CD4-positive, CD25-positive, alpha-beta regulatory T cell (primary cell): ENCODE measurements around the gene WLS. TPM values are rescaled to one million over a fixed set of nuclear protein-coding genes. Genes with fewer than 3 reads are reported as not detected.
A peak's percentile ranks its signal among the peaks of the same experiment; 100 is the strongest.

ENCODE experiments used
- ATAC-seq, 2 donors: fragments of 150-1000 bp; cut with Tn5 transposase; one replicate each; pipeline ENCODE4 v1.10.0; 2021; ENCODE audit warnings: low read depth in 2 of 2, moderate number of reproducible peaks in 2 of 2, moderate library complexity in 1 of 2
- DNase-seq, 3 donors: peaks; one replicate each; pipeline versions ENCODE4 v3.0.0 to v3.0.0-alpha.2; 2012 to 2022; ENCODE audit warnings: mixed read lengths in 1 of 3
- H3K27ac ChIP-seq: one replicate; pipeline ENCODE4 v1.7.0; 2013; ENCODE audit warnings: mild to moderate bottlenecking, low read length; ENCODE audit not compliant: insufficient read depth, poor library complexity, severe bottlenecking
- H3K27me3 ChIP-seq: one replicate; pipeline ENCODE4 v1.7.0; 2013; ENCODE audit warnings: low read length; ENCODE audit not compliant: control insufficient read depth, insufficient read depth
- H3K36me3 ChIP-seq: one replicate; pipeline ENCODE4 v1.7.0; 2013; ENCODE audit warnings: mild to moderate bottlenecking, low read length, moderate library complexity; ENCODE audit not compliant: control insufficient read depth, insufficient read depth
- H3K4me1 ChIP-seq: 2 replicates; pipeline ENCODE4 v1.7.0; 2013; ENCODE audit warnings: mild to moderate bottlenecking, low read length; ENCODE audit not compliant: insufficient read depth, control insufficient read depth, poor library complexity, severe bottlenecking
- H3K4me3 ChIP-seq: one replicate; pipeline ENCODE4 v1.7.0; 2013; ENCODE audit warnings: low read depth, mild to moderate bottlenecking, low read length, moderate library complexity
- H3K9me3 ChIP-seq, 2 experiments: 1 replicate in 1 of 2; 2 replicates in 1 of 2; pipeline ENCODE4 v1.7.0; 2013; ENCODE audit warnings: low read length in 2 of 2, mild to moderate bottlenecking in 1 of 2, moderate library complexity in 1 of 2; ENCODE audit not compliant: control insufficient read depth in 2 of 2
- H3K27ac Mint-ChIP-seq, 3 donors: one replicate each; pipeline ENCODE4 v1.8.0; 2020 to 2022; ENCODE audit warnings: mild to moderate bottlenecking in 3 of 3, mixed read lengths in 3 of 3, moderate library complexity in 2 of 3
- H3K27me3 Mint-ChIP-seq: one replicate; pipeline ENCODE4 v1.8.0; 2022; ENCODE audit warnings: mild to moderate bottlenecking, mixed read lengths
- H3K36me3 Mint-ChIP-seq: one replicate; pipeline ENCODE4 v1.8.0; 2020; ENCODE audit warnings: mixed read lengths
- H3K4me1 Mint-ChIP-seq, 4 donors: one replicate each; pipeline ENCODE4 v1.8.0; 2020 to 2022; ENCODE audit warnings: mixed read lengths in 4 of 4, mild to moderate bottlenecking in 1 of 4
- H3K4me3 Mint-ChIP-seq, 4 donors: one replicate each; pipeline ENCODE4 v1.8.0; 2020 to 2022; ENCODE audit warnings: mild to moderate bottlenecking in 4 of 4, mixed read lengths in 4 of 4, moderate library complexity in 3 of 4
- H3K9me3 Mint-ChIP-seq, 7 donors: one replicate each; pipeline ENCODE4 v1.8.0; 2020 to 2022; ENCODE audit warnings: mixed read lengths in 7 of 7, mild to moderate bottlenecking in 3 of 7, moderate library complexity in 2 of 7
- polyA plus RNA-seq, 4 donors: library from polyadenylated mRNA; unstranded; fragments of 300-500 nt; fragmentation: Illumina TruSeq; gene quantifications; one replicate each; pipeline ENCODE4 v1.2.3, GENCODE V29; 2021
- total RNA-seq: library from RNA; stranded (reverse); gene quantifications from one replicate; pipeline ENCODE4 v1.2.3, GENCODE V29; 2022

Gene WLS
- total and polyA plus RNA-seq, 5 donors from 2014 or later, result not detected

DNA sequence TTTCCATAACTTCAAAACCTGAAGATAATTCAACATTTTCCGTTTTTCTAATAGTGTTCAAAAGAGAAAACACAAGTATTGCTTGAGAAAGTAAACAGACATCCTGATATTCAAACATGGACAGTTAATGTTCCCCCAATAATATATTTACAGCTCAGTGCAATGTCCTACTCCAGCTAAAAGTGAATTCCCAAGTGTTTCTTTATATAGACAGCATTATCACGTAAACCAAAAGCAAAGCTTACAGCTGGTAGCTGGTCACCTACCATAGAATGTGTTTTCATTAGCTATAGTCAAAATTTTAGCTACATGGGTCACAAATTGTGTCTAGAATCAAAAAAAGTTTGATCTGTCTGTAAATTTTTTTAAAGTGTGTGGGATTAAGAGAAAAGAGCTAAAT is 34.9 kb downstream of the WLS start:
- H3K9me3 ChIP-seq, result no peaks in the 10 kb centered on the region
- peaks cover 7% of the 10 kb centered on the region for H3K27me3 Mint-ChIP-seq

DNA sequence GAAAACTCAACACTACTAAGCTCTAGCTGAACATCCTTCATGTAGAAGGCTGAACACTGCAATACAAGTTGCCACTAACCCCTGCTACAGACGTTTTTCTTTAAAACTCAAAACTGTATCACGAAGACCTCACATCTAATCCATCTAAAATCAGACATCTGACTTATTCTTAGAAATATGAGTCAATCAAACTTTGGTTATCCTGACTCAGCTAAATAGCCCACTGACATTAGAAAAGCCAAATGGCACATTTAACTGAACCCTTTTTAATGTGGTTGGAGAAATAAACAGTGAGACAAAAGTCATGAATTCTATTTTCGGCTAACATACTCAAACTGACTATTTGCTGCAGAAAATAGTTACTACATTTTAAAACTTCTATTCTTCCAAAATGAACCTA is 35.6 kb downstream of the WLS start:
- Mint-ChIP-seq H3K27me3 (peaks cover 7% of the 10 kb centered on the region), H3K4me3 (no peak overlapping the region), H3K36me3 (no peaks in the 10 kb centered on the region), H3K4me1 (no peaks in the 10 kb centered on the region), H3K27ac (no peak overlapping the region), H3K9me3 (peaks cover 0 to 1% (median 0%) of the 10 kb centered on the region in 7 donors)
- Histone ChIP-seq H3K9me3 (no peaks in the 10 kb centered on the region), H3K4me3 (no peak overlapping the region), H3K36me3 (no peaks in the 10 kb centered on the region), H3K4me1 (no peaks in the 10 kb centered on the region), H3K27ac (no peak overlapping the region), H3K27me3 (no peaks in the 10 kb centered on the region)
- ATAC-seq (no peak), DNase-seq (no peak)

More for the DNA sequence above, 34.9 kb downstream of the WLS start:
- DNase-seq, result no peak
- H3K27ac ChIP-seq, result no peak overlapping the region
- Mint-ChIP-seq H3K36me3 (no peaks in the 10 kb centered on the region), H3K4me1 (no peaks in the 10 kb centered on the region), H3K4me3 (no peak overlapping the region), H3K9me3 (peaks cover 0 to 1% (median 0%) of the 10 kb centered on the region in 7 donors), H3K27ac (no peak overlapping the region)
- no peaks in the 10 kb centered on the region for H3K36me3 ChIP-seq
- H3K4me1 ChIP-seq, result no peaks in the 10 kb centered on the region
- no peaks in the 10 kb centered on the region for H3K27me3 ChIP-seq
- ATAC-seq, result no peak
- H3K4me3 ChIP-seq, result no peak overlapping the region

DNA sequence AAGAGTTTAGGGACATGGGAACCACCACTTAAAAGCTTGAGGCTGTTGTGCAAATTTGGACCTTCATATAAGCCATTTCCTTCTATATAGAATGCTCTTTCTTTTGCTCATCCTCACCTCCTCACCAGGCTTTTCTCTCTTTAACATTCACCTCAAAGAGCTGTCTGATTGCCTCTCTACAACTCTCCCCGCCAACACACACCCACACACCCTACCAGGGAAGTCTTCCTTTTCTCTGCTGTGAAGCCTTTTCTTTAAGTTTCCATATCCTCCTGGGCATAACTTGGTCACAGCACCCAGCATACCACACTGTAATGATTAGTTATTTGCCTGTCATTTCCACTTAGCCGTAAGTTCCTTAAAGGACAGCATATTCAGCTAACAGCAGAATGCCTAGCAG is 40.6 kb downstream of the WLS start:
- DNase-seq (no peak), ATAC-seq (no peak)
- Mint-ChIP-seq H3K36me3 (no peaks in the 10 kb centered on the region), H3K9me3 (peaks cover 0 to 6% (median 0%) of the 10 kb centered on the region in 7 donors), H3K27me3 (no peaks in the 10 kb centered on the region), H3K4me1 (no peaks in the 10 kb centered on the region), H3K4me3 (no peak overlapping the region), H3K27ac (no peak overlapping the region)
- Histone ChIP-seq H3K9me3 (no peaks in the 10 kb centered on the region), H3K4me1 (no peaks in the 10 kb centered on the region), H3K27ac (no peak overlapping the region), H3K36me3 (no peaks in the 10 kb centered on the region), H3K27me3 (no peaks in the 10 kb centered on the region), H3K4me3 (no peak overlapping the region)

DNA sequence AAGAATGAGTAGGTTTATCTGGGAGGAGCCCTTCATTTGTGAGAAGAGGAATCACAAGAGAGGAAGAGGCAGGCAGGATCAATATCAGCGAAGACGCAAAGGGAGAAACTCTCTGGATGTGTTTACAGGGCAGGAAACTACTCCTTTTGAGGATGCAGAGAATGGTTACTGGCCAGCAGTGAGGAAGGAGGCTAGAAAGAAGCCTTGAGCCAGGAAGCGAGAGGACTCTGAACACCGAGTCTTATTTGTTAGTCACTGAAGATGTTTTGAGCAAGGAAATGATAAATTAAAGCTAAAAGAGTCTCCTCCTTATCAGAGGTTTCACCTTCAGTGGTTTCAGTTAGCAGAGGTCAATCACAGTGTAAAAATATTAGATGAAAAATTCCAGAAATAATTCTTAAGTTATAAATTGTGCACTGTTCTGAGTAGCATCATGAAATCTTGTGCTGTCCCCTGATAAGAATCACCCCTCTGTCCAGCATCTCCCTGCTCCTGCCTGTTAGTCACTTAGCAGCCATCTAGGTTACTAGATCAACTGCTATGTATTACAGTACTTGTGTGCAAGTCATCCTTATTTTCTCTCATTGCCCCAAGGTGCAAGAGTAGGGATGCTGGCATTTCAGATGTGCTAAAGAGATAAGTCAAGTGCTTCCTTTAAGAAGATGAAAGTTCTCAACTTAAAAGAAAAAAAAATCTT is 43.5 kb downstream of the WLS start:
- Histone ChIP-seq H3K4me1 (no peaks in the 10 kb centered on the region), H3K36me3 (no peaks in the 10 kb centered on the region), H3K4me3 (no peak overlapping the region), H3K27ac (no peak overlapping the region), H3K9me3 (no peaks in the 10 kb centered on the region), H3K27me3 (no peaks in the 10 kb centered on the region)
- Mint-ChIP-seq H3K27ac (no peak overlapping the region), H3K4me1 (no peaks in the 10 kb centered on the region), H3K36me3 (no peaks in the 10 kb centered on the region), H3K27me3 (no peaks in the 10 kb centered on the region), H3K9me3 (peaks cover 0 to 6% (median 0%) of the 10 kb centered on the region in 7 donors), H3K4me3 (no peak overlapping the region)
- DNase-seq, result no peak
- ATAC-seq, result no peak

DNA sequence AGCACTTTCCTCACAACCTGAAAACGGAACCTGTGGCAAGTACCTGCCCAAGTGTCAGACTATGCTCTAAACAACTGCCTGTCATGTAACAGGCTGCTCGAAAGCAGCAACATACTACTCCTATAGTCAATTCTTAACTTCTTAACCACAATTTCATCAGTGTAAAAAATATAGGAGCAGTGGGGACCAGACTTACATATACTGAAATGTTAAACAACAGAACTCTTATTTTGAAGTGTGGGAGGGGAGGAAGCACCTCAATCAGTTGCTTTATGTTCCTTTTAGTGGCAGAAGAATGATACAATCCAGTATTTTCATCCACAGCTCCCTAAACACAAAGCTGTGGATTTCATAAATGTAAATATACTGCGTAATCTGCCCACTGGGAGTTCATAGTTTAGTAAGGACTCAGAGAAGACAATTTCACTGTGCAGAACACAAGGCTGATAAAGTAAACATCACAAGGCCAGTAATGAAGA is 44.2 kb downstream of the WLS start:
- Mint-ChIP-seq H3K4me3 (no peak overlapping the region), H3K4me1 (no peaks in the 10 kb centered on the region), H3K9me3 (peaks cover 0 to 5% (median 0%) of the 10 kb centered on the region in 7 donors), H3K27ac (no peak overlapping the region), H3K27me3 (no peaks in the 10 kb centered on the region), H3K36me3 (no peaks in the 10 kb centered on the region)
- Histone ChIP-seq H3K9me3 (no peaks in the 10 kb centered on the region), H3K27ac (no peak overlapping the region), H3K4me1 (no peaks in the 10 kb centered on the region), H3K36me3 (no peaks in the 10 kb centered on the region), H3K4me3 (no peak overlapping the region), H3K27me3 (no peaks in the 10 kb centered on the region)
- DNase-seq (no peak), ATAC-seq (no peak)

DNA sequence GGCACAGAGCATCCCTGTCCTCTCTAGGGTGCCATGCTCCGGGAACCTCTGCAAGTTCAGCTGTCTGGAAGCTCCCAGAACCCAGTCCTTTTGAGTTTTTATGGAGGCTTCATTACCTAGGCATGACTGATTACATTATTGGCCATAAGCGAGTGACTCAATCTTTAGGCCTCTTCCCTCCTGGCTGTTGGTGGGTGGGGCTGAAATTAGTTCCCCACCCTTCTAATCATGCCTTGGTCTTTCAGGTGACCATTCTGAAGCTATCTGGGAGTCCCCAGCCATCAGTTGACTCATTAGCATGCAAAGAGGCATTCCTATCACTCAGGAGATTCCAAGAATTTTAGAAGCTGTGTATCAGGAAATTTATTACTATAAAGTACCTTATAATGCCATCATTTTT is 46.6 kb downstream of the WLS start:
- ATAC-seq (no peak), DNase-seq (no peak)
- Histone ChIP-seq H3K36me3 (no peaks in the 10 kb centered on the region), H3K4me3 (no peak overlapping the region), H3K27ac (no peak overlapping the region), H3K27me3 (no peaks in the 10 kb centered on the region), H3K9me3 (no peaks in the 10 kb centered on the region), H3K4me1 (no peaks in the 10 kb centered on the region)
- Mint-ChIP-seq H3K36me3 (no peaks in the 10 kb centered on the region), H3K27me3 (no peaks in the 10 kb centered on the region), H3K4me1 (no peaks in the 10 kb centered on the region), H3K4me3 (peak overlapping the region in 1 of 4 donors; percentile 27), H3K27ac (no peak overlapping the region), H3K9me3 (peaks cover 0 to 7% (median 0%) of the 10 kb centered on the region in 7 donors)

DNA sequence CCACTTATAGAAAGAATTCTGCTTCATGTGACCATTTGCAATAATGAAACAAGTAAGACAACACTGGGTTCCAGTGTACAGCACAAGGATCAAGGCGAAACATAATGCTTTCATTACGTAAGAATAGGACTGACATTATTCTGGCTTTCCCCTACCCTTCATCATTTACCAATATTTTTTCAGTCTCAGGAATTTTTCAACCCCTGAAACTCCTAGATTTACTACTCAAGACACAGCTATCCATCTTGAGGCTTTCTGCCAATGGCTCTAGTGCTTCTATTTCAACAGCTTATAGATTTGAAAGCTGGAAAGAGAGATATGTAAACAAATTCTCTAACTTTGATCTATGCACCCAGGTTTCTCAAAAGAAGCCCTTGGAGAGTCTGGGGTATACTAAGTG is 48.4 kb downstream of the WLS start:
- H3K4me1 ChIP-seq, result no peaks in the 10 kb centered on the region
- DNase-seq (no peak), ATAC-seq (no peak)
- Mint-ChIP-seq H3K36me3 (no peaks in the 10 kb centered on the region), H3K27ac (no peak overlapping the region), H3K4me3 (no peak overlapping the region), H3K27me3 (no peaks in the 10 kb centered on the region), H3K9me3 (peaks cover 0 to 7% (median 0%) of the 10 kb centered on the region in 7 donors), H3K4me1 (no peaks in the 10 kb centered on the region)
- no peaks in the 10 kb centered on the region for H3K9me3 ChIP-seq
- no peaks in the 10 kb centered on the region for H3K27me3 ChIP-seq
- H3K4me3 ChIP-seq, result no peak overlapping the region
- no peaks in the 10 kb centered on the region for H3K36me3 ChIP-seq
- H3K27ac ChIP-seq, result no peak overlapping the region

DNA sequence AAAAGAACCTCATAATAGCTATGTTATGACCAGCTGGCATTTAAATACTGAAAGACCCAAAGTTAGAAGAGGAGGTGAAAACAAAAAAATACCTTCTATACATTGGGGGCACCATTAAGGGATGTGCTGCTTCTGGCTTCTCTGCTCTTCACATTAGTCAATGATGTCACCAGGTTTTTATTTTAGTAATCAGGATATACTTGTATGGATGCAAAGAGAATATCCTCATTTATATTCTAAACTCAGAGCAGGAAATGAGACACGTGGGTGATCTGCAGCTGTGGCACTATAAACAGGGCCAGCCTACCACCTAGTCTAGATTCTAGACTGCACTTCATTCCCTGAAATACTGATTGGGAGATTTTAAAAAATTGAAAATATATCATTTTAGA is 51.2 kb downstream of the WLS start:
- Histone ChIP-seq H3K4me3 (no peak overlapping the region), H3K27me3 (no peaks in the 10 kb centered on the region), H3K4me1 (no peaks in the 10 kb centered on the region), H3K36me3 (no peaks in the 10 kb centered on the region), H3K9me3 (no peaks in the 10 kb centered on the region), H3K27ac (no peak overlapping the region)
- H3K27ac Mint-ChIP-seq, result peak overlapping the region in 1 of 3 donors; percentile 10
- DNase-seq (no peak), ATAC-seq (no peak)
- H3K36me3 Mint-ChIP-seq, result no peaks in the 10 kb centered on the region
- no peaks in the 10 kb centered on the region for H3K27me3 Mint-ChIP-seq
- no peak overlapping the region for H3K4me3 Mint-ChIP-seq
- H3K9me3 Mint-ChIP-seq, result peaks cover 0 to 7% (median 0%) of the 10 kb centered on the region in 7 donors
- no peaks in the 10 kb centered on the region for H3K4me1 Mint-ChIP-seq
